ENCODE measurements around the gene SSU72.
"Not testable (repeated sequence)": the region's sequence is repeated elsewhere in the genome, so short reads cannot be mapped to it uniquely, and the experiment has no call there.

SSU72 gene

DNA sequence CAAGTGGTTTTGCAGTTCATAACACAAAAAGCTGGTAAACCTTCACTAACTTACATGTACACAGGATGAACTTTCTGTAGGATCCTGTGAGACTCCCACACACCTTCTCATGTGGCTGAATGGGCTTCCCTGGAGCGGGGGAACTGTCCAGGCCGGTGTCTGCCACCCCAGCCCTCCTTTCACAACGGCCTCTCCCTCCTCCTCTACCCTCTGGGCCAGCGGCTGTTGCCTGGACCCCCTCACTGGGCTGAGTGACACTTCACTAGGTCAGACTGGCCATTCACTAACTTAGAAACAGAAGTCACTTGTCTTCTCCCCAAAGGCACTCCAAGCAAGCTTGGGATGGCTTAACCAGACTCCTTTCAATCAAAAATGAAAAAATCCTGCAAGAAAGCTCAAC, 16.1 kb downstream of the SSU72 start:
- no peak for DNase-seq (ENCODE audit: low read depth in 2 of 2)

DNA sequence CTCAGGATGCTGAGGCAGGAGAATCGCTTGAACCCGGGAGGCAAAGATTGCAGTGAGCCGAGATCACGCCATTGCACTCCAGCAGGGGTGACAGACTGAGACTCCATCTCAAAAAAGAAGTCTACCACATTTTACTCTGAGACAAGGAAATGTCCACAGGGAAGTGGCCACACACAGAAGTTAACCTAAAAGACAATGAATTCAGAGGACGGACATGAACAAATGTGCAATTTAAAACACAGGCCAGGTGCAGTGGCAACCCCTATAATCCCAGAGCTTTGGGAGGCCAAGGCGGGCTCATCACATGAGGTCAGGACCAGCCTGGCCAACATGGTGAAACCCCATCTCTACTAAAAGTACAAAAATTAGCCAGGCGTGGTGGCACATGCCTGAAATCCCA, 17.0 kb downstream of the SSU72 start:
- DNase-seq (ENCODE audit: low read depth in 2 of 2) = not testable (repeated sequence)

GRCh38 chr1:1556961-1557360, 17.7 kb downstream of the SSU72 start:
- not testable (repeated sequence) for DNase-seq (ENCODE audit: low read depth in 2 of 2)

DNA sequence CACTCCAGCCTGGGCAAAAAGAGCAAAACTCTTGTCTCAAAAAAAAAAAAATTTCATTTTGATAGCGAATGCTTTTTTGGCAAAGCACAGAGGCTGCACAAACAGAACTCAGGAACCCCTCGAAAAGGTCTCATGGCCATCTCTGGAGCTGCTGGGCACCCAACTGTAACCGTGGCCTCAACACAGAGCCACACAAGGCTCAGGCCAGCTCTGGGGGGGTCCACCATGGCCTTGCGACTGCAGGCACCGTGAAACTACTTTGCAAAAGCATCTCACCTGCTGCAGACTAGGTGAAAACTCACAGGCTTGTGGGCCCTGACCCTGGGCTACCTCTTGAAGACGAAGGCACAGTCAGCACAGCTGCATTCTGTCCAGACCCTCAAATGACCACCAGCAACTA, 18.2 kb downstream of the SSU72 start:
- DNase-seq (ENCODE audit: low read depth in 2 of 2) = no peak

GRCh38 chr1:1554926-1555915, 19.4 kb downstream of the SSU72 start:
- DNase-seq (ENCODE audit: low read depth in 2 of 2) = no peak

DNA sequence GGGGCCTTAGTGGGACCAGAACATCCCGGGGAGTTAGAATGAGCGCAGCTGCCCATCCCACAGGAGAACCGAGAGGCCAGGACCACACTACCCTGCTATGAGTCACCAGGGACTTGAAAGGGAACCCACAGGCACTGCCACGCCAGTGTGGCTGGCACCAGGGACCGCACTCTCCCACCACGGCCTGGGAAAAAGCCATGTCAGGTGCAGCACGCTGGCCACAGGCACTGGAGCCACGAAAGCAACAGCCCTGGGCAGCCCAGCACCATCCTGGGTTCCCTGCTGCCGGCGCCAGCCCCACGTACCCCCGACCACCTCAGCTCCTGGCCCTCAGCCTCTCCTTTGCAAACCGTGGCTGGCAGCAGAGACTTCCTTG, 20.1 kb downstream of the SSU72 start:
- DNase-seq (ENCODE audit: low read depth in 2 of 2) = no peak

- no peak for DNase-seq (ENCODE audit: low read depth in 2 of 2)
Observed at GRCh38 chr1:1553821-1554494, 20.7 kb downstream of the SSU72 start.

DNA sequence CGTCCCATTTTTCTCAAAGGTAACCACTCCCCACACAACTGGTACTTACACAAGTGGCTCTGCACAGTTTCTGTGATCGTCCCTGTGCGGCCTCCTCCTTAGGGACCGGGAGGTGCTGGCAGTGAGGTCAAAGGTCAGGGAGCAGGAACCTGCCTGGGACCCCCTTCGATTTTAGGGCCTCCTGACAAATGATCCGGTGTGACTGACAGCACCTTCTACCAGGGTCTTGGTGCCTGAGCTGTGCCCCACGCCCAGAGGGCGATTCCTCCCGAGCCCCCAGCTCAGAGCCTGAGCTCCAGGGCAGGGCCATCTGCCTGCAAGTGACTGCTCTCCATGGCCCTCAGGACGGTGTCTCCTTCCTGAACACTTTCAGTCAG, 22.4 kb downstream of the SSU72 start:
- no peak for DNase-seq (ENCODE audit: low read depth in 2 of 2)

- no peak for DNase-seq (ENCODE audit: low read depth in 2 of 2)
Observed at GRCh38 chr1:1551524-1552262, 23.0 kb downstream of the SSU72 start.

GRCh38 chr1:1550591-1551432, 23.9 kb downstream of the SSU72 start:
- no peak for DNase-seq (ENCODE audit: low read depth in 2 of 2)

GRCh38 chr1:1550087-1550486, 24.6 kb downstream of the SSU72 start:
- no peak for DNase-seq (ENCODE audit: low read depth in 2 of 2)

DNA sequence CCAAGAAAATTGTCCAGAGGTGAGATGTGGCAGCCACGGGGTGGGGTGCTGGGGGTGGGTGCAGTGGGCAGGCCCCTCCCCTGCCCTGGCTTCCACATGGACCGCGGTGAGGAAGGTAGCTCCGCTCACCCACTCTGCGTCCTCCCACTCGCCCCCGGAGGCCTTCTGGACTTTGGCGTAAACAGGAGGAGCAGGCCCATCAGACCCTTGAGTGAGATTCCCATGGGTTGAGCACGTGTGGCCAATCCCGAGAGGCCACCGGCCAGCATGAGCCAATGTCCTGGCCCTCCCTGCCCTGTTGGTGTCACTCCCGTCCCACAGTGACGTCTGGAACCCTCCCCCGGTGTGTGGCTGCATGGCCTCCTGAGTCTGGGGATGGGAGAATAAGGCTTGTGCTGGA, 26.1 kb downstream of the SSU72 start:
- no peak for DNase-seq (ENCODE audit: low read depth in 2 of 2)

DNA sequence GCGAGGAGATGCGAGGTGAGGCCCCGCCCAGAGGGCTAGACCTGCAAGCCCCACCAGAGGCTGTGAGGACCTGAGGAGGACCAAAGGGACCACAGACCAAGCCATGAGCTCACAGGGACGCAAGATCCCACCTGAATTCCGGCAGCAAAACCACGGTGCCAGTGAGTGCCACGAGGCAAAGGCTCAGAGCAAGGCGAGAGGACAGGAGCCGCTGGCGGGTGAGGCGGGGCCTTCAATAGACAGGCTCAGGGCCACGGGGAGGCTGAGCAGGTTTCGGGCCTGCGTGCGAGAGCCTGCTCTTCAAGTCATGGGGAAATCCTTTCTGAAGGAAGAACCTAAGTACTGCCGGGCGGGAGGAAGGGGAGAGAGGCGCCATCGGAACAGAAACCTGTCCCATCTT, 27.2 kb downstream of the SSU72 start:
- DNase-seq (ENCODE audit: low read depth in 2 of 2) = no peak

GRCh38 chr1:1547011-1547410, 27.7 kb downstream of the SSU72 start:
- no peak for DNase-seq (ENCODE audit: low read depth in 2 of 2)

DNA sequence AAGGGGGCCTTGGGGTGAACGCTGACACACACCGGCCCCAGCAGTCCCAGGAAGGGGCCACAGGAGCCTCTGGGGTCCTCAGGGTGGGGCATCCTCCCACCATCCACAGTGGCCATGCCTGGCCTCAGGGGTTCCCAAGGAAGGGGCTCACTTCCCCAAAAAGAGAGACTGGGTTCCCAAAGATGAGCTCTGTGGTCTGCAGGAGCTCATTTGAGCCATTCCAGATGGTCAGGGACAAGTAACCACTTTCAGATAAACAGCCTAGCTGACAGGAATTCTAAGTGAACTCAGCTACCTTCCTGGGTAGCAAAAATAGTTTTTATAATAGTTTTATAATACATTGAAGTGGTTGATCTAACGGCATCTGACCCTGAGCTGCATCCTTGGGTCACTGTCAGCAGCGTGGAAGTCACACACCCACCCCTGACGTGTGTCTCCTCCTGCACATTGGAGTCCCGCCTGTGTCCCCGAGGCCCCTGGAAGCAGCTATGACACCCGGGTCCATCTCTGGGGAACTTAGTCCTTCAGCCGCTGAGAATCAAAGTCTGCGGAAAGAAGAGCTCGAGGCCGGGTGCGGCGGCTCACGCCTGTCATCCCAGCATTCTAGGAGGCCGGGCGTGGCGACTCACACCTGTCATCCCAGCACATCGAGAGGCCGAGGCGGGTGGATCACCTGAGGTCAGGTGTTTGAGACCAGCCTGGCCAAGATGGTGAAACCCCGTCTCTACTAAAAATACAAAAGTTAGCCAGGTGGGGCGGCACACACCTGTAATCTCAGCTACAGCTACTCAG, 28.5 kb downstream of the SSU72 start:
- no peak for DNase-seq (ENCODE audit: low read depth in 2 of 2)

GRCh38 chr1:1544544-1544943, 30.1 kb downstream of the SSU72 start:
- no peak for DNase-seq (ENCODE audit: low read depth in 2 of 2)

DNA sequence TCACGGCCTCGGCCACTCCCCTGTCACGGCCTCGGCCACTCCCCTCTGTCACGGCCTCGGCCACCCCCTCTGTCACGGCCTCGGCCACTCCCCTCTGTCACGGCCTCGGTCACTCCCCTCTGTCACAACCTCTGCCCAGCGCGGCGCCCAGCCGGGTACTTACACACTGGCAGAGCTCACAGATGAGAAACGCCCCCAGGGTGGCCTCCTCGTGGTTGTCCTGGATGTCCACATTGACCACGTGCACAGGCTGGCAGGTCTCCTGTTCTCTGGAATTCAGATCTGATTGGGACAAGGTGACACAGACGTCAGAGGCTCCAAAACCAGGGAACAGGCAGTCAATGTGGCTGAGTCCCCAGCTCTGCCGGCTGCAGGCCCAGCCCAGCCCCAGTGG, 31.0 kb downstream of the SSU72 start:
- no peak for DNase-seq (ENCODE audit: low read depth in 2 of 2)

DNA sequence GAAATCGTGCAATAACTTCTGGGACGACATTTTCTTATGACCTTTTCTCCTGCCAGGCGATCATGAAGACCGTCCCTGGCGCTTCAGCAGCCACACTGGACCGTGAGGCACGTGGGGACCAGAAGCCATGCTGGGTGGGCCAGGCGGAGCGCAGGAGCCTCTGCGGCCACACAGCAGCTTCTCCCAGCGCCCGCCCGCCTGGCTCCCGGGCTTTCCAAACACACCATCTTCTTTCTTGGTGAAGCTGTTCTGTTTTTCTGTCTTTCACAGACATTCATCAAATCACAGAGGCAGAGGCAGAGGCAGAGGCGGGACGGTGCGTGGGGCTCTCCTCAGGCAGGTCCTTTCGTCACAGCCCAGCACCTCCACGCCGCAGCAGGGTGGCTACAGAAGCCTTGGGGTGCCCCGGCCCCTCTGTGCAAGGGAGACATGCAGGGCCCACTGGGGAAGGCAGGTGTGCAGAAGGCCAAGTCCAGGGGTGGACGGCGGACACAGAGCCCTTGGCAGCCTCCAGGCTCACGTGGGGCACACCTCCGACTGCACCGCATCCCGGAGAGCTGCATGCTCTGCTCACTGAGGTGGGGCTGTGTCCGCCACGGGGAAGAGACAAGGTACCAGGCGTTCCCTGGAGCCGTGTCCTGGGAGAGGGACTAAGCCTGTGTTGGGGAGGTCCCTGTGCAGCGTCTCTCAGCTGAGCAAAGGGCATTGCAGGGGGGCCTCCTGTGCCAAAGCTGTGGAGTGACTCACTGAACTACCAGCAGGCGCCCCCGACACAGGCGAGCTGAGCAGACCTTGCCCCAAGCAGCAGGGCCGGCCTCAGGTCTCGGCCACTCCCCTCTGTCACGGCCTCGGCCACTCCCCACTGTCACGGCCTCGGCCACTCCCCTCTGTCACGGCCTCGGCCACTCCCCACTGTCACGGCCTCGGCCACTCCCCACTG, 31.6 kb downstream of the SSU72 start:
- DNase-seq (ENCODE audit: low read depth in 2 of 2) = no peak

- DNase-seq (ENCODE audit: low read depth in 2 of 2) = no peak
Observed at GRCh38 chr1:1541956-1542765, 32.5 kb downstream of the SSU72 start.
